HG03025 (cell line): ENCODE results near the gene GRIA3.

Experiments used
- ATAC-seq: cut with Tn5 transposase; IDR thresholded peaks from one replicate; pipeline ENCODE4 v1.9.1; 2021; ENCODE audit warnings: mild to moderate bottlenecking, moderate library complexity; ENCODE audit not compliant: unreplicated experiment, low FRiP score

The GRIA3 gene

DNA sequence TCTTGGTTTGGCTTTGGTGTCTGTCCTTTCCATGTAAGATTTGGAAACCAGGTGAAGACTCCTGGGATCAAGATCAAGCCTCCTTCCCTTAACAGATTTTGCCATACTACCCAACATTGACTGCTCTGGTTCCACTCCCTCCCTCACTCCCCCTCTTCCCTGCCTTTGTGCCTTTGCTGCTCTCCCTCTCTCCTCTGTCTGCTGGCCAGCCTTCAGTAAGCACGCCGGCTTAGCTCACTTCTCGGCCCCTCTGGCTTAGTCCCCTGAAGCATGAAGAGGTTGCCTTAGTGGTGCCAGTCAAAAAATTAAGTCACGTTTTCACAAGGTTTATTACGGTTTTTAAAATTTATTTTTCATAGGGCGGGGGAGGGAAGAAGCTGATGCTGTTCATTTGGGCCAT, 6.0 kb downstream of the GRIA3 start:
- ATAC-seq, result no peak

DNA sequence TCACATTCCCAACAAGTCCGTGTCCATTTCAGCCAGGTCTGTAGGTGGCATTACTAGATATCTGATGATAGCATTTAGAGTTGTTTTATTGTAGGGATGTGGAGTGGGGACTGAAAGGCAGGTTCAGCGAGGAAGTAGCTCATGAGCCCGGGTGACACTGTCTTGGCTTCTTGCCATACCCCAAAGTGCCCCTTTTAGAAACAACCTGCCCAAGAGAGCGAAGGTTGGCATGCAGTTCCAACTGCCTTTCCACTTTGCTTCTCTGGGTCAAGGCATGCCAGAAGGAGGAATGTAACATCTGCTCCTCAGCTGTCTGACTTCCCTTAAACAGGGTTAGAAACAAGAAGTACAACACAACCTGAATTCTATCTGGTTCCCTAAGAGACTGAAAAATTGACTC, 9.0 kb downstream of the GRIA3 start:
- ATAC-seq, result no peak

DNA sequence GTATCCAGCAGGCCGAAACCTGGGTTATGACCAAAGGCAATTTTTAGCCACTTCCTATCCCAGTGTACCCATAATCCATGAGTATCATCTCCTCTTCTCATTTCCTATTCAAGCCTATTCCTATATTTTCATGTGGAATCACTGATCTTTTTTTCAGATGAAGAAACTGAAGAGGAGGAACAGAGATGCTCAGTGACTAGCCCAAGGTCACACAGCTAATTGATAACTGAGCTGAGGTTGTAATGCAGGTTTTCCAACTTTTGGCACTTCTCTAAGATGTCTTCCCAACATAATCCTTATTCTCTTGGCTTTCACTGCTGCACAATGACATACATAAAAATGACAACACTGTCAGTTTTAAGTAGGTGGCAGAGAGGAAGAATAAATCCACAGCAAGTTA, 15.3 kb downstream of the GRIA3 start:
- no peak for ATAC-seq

DNA sequence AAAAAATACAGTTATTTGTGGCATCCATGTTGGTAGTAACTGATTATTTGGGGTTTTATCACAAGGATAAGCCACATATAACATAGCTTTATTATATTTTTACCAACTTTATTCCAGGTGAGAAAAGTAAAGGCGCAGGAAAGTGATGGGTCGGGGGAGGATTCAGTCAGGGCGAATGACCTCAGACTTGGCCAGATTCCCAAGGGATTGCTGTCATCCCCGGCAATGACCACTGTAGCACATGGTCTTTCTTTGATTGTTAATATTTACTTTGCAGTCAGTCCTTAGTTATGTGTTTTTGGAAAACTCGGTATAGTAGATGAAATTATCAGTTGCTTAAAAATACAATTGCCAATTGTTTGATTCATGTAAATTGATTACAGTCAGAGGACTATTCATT, 17.6 kb downstream of the GRIA3 start:
- ATAC-seq, result no peak

DNA sequence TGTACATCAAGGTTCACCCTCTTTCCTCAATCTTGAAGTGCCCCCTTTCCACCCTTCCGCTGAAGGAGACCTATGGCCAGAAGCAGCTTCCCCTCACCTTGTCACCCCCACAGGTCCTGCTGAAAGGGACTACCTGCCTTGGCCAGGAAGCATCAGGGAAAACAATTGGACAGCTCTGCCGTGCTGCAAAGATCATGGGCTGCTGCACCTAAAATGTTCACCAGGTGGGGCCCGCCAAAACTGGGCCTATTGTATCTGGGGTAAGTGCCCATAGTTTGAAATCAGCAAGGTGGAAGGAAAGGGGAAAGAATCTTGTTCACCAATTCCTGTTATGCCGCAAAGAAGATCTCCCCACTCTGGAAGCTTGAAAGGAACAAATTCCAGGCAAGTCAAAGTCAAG, 18.4 kb downstream of the GRIA3 start:
- ATAC-seq, result no peak

DNA sequence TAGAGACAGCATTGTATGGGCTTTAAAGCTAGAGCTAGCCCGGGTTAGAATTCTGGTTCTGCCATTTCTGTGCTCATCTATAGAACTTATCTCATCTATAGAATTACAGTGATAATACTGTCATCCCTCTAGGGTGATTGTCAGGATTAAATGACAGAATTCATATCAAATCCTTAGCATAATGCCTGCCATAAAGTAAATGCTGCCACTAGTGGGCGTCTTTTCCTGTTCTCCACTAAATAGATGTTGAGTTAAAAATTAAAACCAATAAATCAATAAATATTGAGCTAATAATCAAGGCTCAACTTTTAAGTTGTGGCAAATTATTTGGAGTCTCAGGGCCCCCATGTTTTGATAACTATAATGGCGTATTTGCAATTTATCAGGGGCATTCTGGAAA, 19.7 kb downstream of the GRIA3 start:
- ATAC-seq, result no peak

DNA sequence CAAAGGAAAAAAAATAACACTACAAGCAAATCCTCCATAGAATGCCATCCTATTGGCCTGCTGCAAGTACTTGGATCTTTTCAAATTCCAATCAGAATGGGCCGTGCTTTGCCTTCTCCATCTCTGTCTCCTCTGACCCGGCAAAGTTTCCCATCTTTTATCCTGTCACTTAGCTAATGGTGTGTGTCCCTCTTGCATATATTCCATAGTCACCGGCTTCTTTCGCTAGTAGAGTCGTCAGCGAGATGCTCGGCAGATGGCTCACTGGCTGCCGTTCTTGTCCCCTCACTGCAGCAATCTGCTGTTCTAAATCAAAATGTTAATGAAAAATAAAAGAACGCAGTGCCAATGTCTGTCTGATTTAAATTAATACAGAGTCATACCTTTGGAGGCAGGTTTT, 22.1 kb downstream of the GRIA3 start:
- no peak for ATAC-seq

DNA sequence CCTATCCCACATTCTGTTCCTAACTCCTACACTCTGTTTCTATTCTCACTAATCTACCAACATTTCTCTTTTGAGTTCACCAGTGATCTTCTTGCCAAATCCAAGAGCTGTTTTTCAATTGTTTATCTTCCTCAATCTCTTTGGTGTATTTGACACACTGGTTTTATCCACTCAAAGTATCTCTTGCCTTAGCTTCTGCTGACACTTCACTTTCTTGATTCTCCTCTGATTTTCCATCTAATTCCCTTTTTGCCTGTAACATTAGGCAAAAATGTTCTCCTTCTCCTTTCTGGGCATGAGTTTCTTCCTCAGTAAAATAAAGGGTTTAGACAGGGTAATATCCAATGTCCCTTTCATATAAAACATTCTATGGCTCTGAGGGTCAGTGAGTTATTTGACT, 26.2 kb downstream of the GRIA3 start:
- no peak for ATAC-seq

DNA sequence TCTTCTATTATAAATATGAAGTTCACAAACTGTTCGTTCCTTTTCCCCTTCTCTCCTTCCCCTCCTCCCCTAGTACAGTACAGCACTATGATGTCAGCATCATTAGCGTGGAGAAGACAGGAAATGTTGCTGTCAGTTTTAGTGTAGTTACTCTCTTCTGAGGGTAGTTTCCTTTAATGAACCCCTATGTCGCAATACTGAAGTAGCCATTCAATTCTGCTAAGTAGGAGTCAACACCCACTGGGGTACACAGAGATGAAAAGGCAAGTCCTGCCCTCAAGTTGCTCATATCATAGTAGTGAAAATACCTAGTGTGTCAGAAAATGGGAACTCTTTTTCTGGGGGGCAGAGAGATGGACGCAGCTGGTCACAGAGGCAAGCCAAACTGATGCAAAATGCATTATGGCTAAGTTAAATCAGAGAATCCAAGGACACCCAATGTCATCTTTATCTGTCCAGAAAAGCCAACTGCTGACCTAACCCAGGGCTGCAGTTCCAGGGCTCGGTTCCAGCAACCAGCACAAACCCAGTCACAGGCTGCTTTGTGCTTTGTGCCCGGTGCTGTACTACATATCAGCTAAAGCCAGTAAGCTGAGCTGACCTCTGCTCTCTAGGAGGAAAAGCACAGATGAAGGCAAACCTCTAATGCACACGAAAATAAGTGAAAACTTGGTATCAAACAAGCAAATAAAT, 31.5 kb downstream of the GRIA3 start:
- no peak for ATAC-seq

DNA sequence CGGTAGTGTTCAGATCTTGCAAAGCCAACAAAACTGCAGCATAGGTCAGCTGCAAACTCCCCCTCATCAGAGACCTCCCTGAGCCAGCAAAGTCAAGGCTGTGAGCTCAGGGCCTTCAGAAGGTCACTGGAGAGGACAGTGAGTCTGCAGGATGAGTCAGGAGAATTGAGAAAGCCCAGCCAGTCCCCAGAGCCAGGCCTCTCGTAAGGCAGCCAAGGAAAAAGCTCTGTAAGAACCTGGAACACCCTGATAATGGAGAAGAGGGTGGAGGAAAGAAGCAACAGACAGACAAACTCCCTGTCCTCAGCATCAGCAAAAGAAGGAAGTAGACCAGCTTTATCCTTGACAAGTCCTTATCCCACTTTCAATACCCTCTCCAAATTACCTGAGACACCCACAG, 33.0 kb downstream of the GRIA3 start:
- no peak for ATAC-seq

DNA sequence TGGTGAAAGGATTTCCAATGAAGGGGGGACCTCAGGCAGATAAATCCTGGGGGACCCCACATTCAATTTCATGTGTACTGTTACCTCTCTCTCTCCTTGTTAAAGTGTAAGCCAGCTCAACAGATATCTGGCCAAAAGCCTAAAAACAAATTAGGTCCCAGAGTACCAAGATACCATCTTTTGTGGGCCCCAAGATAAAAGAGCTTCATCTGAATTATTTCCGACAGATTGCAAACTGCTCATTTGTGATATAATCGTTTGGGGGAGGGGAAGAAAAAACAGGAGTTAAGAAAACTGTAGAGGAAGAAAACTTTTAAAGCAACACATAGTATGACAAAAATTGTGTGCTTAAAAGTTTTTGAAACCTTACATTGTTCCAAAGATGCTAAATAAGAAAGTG, 33.6 kb downstream of the GRIA3 start:
- no peak for ATAC-seq

DNA sequence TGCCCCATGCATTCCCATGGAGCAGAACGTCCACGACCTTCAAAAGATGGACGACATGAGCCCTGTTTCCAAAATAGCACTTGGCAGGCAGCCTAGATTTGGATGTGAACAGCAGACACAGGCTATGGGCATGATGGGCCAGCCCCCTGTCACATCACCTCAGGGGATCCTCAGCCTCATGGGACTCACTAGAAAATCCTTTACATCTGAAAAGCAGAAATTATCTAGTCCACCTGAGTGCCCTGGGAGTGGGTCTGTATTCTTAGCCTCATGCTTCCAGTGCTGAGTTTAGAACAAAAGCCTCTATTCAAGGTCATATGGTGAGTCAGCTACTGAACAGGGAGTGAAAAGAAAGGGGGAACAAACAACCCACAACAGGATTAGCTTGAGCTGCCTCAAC, 35.8 kb downstream of the GRIA3 start:
- ATAC-seq, result no peak

DNA sequence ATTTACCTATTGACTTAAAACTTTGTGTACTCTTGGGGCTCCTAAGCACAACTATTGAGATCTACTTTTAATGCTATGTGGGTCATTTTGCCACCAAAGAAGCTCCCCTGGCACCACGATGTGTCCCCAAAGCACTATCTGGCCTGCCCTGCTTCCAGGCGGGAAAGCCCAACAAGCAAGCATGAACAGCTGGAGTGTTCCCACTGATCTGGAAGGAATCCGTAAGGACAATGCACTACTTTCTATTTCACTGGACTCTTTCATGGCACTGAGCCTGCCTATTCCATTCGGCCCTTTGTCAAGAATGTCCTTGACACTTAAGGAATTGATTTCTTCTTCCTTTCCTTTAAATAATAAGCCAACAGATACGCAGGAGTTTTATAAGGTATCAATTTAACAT, 38.8 kb downstream of the GRIA3 start:
- ATAC-seq, result no peak

DNA sequence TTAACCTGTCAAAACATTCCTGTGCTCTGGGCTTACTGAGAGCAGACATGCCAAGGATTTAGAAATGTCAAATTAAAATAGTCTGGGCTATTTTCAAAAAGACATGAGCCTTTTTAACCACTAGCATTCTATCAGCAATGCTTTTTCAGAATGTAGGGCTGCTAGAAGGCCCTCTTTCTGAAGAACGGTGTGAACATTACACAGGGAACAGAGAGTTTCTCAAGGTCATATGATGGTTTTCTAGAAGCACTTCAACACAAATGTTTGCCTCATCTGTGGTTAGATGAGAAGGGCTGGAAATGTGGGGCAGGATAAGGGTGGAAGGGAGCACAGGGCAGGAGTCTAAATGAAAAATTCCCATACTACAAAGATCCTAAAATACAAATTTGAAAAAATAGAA, 39.3 kb downstream of the GRIA3 start:
- no peak for ATAC-seq

DNA sequence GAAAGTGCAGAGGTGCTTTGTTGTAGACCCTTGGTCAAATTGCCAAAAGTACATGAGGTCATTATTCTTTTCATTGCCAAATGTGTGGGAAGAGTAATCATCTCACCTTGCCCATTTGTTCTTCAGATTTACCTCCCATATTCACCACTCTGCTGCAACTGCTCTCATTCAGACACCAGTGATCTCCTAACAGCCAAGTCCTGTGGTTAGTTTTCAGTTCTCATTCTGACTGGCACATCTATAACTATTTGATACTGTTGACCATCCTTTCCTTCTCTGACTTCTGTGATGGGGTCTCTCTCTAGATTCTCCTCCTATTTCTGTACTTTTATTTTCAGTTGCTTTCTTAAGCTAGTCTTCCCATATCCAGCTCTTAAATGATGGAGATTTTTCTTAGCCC, 39.8 kb downstream of the GRIA3 start:
- ATAC-seq, result peak; percentile 85

DNA sequence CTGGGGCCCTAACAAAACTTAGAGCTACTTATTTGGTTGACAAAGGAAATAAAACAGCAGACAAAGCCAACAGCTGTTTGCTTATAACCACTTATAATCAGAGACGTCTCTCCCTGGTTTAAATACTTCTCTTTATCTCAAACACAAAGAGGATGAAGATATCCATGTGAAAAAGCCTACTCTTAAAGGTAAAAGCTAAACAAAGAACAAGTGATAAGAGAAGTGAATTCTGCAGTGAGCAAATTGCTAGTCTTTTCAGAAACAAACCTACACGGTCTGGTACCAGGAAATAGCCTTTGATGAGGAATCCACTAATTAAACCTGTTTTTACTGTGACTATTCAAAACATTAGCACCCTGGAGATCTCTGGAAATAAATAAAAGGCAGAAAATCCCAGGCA, 46.7 kb downstream of the GRIA3 start:
- no peak for ATAC-seq

DNA sequence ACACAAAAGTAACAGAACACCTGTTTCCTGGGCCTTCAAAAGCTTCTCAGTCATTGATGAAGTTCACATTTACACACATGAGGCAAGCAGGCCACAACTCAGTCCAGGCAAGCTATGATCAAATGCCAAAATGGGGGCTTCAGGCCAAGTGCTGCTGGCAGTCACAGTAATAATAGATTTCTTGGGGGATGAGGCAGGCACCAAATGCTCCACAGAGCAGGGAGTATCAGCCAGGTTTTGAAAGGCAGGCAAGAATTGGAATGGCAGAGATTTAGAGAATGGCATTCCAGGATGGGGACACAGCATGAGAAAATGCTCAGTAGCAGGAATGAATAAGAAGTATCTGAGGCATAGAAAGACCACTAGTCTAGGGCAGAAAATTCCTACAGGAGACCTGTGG, 52.8 kb downstream of the GRIA3 start:
- no peak for ATAC-seq

DNA sequence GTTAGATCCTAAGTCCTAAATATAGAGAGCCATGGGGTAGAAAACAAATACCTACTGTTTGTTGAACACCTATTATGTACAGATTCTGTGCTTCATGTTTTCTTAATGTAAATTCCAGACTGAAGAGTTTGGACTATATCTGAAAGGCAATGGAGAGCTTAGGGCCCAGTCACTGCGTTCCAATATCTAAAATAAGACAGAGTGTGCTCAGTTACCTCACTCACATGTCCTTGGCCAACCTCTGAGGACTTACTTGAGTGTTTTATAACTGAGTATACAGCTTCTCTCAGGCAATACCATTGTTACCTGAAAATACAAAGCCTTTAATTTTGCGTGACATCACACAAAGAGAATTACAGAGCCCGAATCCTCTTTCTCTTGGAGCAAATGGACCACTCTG, 53.2 kb downstream of the GRIA3 start:
- ATAC-seq, result no peak

DNA sequence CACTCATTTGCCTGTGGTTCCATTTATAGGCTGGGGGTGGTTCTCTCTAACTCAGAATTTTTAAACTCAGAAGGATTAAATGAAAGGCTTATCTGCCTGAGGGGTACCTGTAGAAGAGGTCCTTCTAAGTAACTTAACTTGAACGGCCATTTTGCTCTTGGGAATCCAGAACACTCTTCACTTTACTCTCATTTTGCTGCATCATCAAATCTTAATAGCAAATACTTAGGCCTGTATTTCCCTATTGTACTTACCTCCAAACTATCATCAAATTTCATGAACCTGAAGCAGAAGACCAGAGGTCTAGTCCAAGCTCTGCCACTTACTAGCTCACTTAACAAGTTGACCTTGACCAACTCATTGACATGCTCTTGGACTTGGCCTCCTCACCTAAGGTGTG, 70.4 kb downstream of the GRIA3 start:
- ATAC-seq, result no peak

DNA sequence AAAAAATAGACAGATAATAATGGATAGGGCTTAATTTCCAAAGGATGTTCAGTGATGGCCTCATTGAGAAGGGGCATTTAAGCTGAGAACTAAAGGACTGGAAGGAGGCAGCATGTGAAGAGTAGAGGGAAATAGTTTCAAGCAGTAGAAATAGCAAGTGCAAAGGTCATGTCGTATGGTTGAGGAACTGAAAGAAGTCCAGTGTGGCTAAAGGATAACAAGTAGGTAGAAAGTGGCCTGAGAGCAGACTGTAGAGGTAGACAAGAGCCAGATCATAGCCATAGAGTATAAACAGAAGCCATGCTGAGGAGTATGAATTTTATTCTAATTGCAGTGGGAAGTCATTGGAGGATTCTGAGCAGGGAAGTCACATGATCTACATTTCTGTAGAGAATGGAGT, 72.3 kb downstream of the GRIA3 start:
- no peak for ATAC-seq

DNA sequence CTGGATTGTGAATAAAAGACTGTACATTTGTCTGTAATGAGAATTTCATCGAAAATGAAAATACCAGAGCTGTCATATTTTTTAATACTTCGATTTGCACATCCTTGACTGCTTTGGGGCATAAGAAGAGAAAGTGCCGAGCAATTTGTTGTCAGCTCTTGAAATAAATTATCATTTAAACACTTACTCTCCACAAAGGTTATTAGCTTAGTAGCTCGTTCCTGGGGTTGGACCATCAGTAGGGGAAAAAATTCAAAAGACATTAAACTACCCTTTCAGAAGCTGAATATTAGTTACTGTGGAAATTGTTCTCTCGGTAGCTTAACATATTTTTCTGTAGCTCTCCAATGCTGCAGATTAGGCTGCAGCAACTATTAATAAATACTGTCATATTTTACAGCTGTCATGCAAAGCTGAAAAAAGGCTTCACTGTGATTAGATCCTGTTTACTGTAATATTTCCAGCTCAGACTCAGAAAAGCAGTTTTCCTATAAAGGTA, 76.9 kb downstream of the GRIA3 start:
- no peak for ATAC-seq

DNA sequence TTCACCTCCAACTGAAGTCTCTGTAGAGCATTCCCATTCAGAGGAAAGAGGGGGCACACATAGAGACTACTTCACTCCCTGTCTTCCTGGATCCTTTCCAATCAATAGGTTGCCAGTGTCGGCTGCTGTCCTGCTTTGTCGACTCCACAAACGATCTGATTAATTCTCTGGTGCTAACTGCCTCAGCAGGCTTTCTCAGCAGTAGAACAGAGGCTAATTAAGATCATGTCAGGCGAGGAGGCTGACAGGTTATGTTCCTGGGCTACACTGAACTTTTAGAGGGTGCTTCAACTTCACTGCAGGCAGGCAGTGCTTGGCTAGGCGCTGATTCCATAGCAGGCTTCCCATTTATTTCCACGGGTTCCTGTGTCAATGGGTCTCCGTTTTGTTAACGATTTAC, 79.2 kb downstream of the GRIA3 start:
- ATAC-seq, result no peak

DNA sequence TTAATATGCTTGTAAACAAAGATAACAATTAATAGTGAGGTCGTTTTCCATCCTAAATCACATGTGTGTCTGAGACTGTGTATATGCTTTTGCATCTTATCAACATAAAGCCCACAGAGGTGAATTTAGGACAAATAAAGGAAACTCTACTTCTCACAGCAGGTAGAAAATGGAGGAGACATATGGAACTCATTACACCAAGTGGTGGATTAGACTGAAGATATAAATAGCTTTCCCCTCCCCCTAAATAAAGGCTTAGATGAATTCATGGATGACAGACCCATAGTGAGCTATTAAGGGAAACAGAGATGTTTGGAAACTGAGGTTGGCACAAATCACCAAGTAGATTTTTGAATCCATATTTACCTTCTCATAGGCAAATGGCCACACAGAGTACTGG, 79.7 kb downstream of the GRIA3 start:
- ATAC-seq, result no peak
